ENCODE results near the gene COPB1. TPM values are rescaled to one million over a fixed set of nuclear protein-coding genes. Genes with fewer than 3 reads are reported as not detected.

COPB1 gene
- total and polyA plus RNA-seq, 9 donors = 43.7 to 81.5 (median 73.3) TPM

DNA sequence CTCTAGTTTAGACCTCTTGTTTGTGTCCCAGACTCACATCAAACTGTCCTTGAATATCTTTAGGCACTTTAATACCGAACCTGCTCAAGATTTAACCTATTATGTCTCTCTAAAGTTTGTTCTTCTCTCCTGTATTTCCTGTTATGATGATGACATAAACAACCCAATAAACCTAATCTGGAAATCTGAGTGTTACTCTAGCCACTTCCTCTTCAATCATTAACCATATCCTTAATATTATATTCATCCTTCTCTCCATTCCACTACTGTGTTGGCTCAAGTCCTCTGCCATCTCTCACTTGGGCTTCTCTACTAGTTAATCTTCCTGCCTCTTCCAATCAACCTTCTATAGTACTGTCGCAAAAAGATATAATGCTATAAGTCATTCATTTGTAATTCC, 36.0 kb downstream of the COPB1 start:
- H3K27ac ChIP-seq = no peak overlapping the region
- H3K36me3 ChIP-seq = peaks cover 2% of the 10 kb centered on the region
- intact Hi-C loops (cut with DNase I) = no loop called here
- DNase-seq = no peak
- no peaks in the 10 kb centered on the region for H3K9me3 ChIP-seq
- WGBS, 3 donors = 86% methylated on average over 2 of the region's 2 CpGs
- no peak overlapping the region for H3K4me3 ChIP-seq
- no peaks in the 10 kb centered on the region for H3K4me1 ChIP-seq (ENCODE audit: insufficient read depth)
- H3K27me3 ChIP-seq = no peaks in the 10 kb centered on the region
- TF ChIP-seq EP300 (IDR thresholded peaks at IDR 0.05) (no peak), POLR2A (IDR thresholded peaks at IDR 0.05) (no peak)
- TF ChIP-seq, protein P1, sequence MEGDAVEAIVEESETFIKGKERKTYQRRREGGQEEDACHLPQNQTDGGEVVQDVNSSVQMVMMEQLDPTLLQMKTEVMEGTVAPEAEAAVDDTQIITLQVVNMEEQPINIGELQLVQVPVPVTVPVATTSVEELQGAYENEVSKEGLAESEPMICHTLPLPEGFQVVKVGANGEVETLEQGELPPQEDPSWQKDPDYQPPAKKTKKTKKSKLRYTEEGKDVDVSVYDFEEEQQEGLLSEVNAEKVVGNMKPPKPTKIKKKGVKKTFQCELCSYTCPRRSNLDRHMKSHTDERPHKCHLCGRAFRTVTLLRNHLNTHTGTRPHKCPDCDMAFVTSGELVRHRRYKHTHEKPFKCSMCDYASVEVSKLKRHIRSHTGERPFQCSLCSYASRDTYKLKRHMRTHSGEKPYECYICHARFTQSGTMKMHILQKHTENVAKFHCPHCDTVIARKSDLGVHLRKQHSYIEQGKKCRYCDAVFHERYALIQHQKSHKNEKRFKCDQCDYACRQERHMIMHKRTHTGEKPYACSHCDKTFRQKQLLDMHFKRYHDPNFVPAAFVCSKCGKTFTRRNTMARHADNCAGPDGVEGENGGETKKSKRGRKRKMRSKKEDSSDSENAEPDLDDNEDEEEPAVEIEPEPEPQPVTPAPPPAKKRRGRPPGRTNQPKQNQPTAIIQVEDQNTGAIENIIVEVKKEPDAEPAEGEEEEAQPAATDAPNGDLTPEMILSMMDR (IDR thresholded peaks at IDR 0.05) = no peak

DNA sequence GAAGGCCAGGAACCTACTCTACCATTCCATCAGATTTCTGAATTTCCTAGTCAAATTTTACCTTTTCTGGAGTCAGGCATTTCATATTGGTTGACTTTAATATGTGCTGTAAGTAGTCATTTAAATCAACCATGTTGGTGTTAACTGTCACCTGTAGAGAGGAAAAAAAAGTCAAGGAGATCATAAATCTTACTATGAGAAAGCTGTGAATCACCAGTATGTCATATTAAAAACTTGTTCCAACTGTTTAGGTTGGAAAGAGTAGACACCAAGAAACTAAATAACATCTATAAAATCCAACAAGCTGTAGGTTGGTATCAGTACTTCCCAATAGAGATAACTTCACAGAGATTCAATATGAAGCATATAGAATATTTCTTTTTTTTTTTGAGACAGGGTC, 39.5 kb downstream of the COPB1 start:
- intact Hi-C loops (cut with DNase I) = no loop called here
- no peak overlapping the region for H3K4me3 ChIP-seq
- no peak for TF ChIP-seq POLR2A (IDR thresholded peaks at IDR 0.05)
- TF ChIP-seq EP300 (IDR thresholded peaks at IDR 0.05) = no peak
- TF ChIP-seq, protein P1 (IDR thresholded peaks at IDR 0.05) = no peak
- no peaks in the 10 kb centered on the region for H3K4me1 ChIP-seq (ENCODE audit: insufficient read depth)
- no peaks in the 10 kb centered on the region for H3K27me3 ChIP-seq
- H3K9me3 ChIP-seq = no peaks in the 10 kb centered on the region
- no peak overlapping the region for H3K27ac ChIP-seq
- H3K36me3 ChIP-seq = peaks cover 2% of the 10 kb centered on the region
- no peak for DNase-seq

DNA sequence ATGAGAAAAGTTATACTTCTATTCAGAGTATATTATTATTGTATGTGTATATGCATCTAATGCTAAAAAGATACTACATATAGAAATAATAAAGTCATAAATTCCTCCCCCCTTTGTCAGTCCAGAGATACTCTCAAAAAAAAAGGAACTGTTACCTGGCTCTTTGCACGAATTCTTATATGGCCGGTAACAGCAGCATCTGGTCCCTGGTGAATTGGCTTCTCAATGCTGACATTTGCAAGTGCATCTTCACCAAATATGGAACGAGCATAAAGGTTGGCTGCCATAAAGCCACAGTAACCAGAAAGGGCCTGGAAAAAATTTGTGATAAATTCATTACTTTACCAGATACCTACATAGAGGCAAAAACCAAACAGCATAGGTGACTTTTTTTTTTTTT, 41.2 kb downstream of the COPB1 start:
- TF ChIP-seq, protein P1 (IDR thresholded peaks at IDR 0.05) = no peak
- TF ChIP-seq EP300 (IDR thresholded peaks at IDR 0.05) = no peak
- TF ChIP-seq POLR2A (IDR thresholded peaks at IDR 0.05) = no peak

DNA sequence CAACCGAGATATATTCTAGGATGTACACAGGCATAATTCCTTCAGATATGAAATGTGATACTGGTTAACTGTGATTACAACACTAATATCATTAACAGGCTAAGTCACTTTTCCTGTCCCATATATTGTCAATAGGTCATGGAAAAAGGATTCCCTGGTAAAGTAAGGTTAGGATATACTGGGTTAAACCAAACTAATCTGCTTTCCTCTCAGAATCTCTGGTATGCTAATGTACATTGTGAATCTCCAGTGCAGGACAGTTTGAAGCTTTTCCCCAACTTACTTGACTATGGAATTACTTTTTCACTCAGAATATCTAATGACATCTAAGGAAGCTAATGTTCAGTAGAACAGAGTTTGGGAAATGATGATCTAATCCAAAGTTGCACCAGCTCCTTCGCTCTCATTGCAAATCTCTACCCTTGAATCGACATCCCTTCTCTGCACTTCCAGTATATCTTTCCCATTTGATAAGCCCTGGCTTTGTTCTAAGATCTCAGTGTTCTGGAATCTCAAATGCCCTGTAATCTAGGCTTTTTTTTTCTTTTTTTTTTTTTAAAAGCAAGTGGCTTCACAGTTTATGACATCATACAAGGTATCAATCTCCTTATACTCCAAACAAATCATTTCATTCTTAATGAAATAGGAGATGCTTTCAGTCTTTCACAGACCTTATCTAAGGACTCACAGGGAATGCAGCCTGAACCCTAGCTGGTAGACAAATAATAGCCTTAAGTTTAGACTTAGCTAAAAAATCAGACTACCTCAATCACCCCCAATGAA, 43.8 kb downstream of the COPB1 start:
- no peaks in the 10 kb centered on the region for H3K36me3 ChIP-seq
- H3K4me3 ChIP-seq = no peak overlapping the region
- intact Hi-C loops (cut with DNase I) = loop anchor here in 2 of 4 donors (5.0 to 10.0 kb wide), 2 partner anchors 151 to 154 kb away; no protein-coding TSS in a partner anchor
- 65 to 69% (median 66%) methylated on average over 3 of the region's 3 CpGs for WGBS, 3 donors
- no peaks in the 10 kb centered on the region for H3K27me3 ChIP-seq
- DNase-seq = no peak
- no peaks in the 10 kb centered on the region for H3K9me3 ChIP-seq
- TF ChIP-seq EP300 (IDR thresholded peaks at IDR 0.05) (no peak), POLR2A (IDR thresholded peaks at IDR 0.05) (no peak)
- TF ChIP-seq, protein P1 (IDR thresholded peaks at IDR 0.05) = no peak
- no peaks in the 10 kb centered on the region for H3K4me1 ChIP-seq (ENCODE audit: insufficient read depth)
- no peak overlapping the region for H3K27ac ChIP-seq

More for the DNA sequence above, 41.2 kb downstream of the COPB1 start:
- intact Hi-C loops (cut with DNase I) = loop anchor here in 2 of 4 donors (5.0 to 10.0 kb wide), 2 partner anchors 154 to 156 kb away; no protein-coding TSS in a partner anchor
- peaks cover 2% of the 10 kb centered on the region for H3K36me3 ChIP-seq
- no peaks in the 10 kb centered on the region for H3K27me3 ChIP-seq
- H3K4me3 ChIP-seq = no peak overlapping the region
- no peak for DNase-seq
- no peaks in the 10 kb centered on the region for H3K9me3 ChIP-seq
- H3K4me1 ChIP-seq (ENCODE audit: insufficient read depth) = no peaks in the 10 kb centered on the region
- WGBS, 3 donors = 76 to 82% (median 82%) methylated on average over 3 of the region's 3 CpGs
- no peak overlapping the region for H3K27ac ChIP-seq

All from ovary (tissue), 9 donors.